Left colon (tissue), 2 donors: ENCODE data around the gene AEBP1. TPM values are rescaled to one million over a fixed set of nuclear protein-coding genes. Genes with fewer than 3 reads are reported as not detected.

Source experiments
- ATAC-seq: fragments of 200-7000 bp; cut with Tn5 transposase; one replicate; pipeline ENCODE4 v1.9.1; 2020; ENCODE audit warnings: mild to moderate bottlenecking, moderate library complexity
- DNase-seq, 2 donors: peaks; one replicate each; pipeline ENCODE4 v3.0.0-alpha.2; 2020
- intact Hi-C, 2 donors: fragments of 100-400 bp; cut with DNase I in 1 of 2; cut with micrococcal nuclease in 1 of 2; formaldehyde crosslinking; loops; one replicate each; pipeline versions ENCODE4 v1.11.2 to v1.14.0; 2022; cut with DNase I, micrococcal nuclease
- microRNA-seq, 2 donors: library from miRNA; unstranded; fragments of <30 nt; microRNA quantifications; one replicate each; pipeline versions ENCODE4 v1.1.0 to v1.2.0, GENCODE V29; 2020
- total RNA-seq, 2 donors: library from RNA; stranded (reverse); fragmentation: NEBNext Ultra II Directional; extraction: Animal tissue kit (Norgen Biotek cat#: 25700); gene quantifications; one replicate each; pipeline ENCODE4 v1.2.1, GENCODE V29; 2021
- donor health status: DM: no; HTN: no; CAD: no.
- donor health status: DM: yes; HTN: yes; CAD: no.

Gene AEBP1
- total RNA-seq, 2 donors from 2014 or later: 20.1 to 59.6 TPM

DNA sequence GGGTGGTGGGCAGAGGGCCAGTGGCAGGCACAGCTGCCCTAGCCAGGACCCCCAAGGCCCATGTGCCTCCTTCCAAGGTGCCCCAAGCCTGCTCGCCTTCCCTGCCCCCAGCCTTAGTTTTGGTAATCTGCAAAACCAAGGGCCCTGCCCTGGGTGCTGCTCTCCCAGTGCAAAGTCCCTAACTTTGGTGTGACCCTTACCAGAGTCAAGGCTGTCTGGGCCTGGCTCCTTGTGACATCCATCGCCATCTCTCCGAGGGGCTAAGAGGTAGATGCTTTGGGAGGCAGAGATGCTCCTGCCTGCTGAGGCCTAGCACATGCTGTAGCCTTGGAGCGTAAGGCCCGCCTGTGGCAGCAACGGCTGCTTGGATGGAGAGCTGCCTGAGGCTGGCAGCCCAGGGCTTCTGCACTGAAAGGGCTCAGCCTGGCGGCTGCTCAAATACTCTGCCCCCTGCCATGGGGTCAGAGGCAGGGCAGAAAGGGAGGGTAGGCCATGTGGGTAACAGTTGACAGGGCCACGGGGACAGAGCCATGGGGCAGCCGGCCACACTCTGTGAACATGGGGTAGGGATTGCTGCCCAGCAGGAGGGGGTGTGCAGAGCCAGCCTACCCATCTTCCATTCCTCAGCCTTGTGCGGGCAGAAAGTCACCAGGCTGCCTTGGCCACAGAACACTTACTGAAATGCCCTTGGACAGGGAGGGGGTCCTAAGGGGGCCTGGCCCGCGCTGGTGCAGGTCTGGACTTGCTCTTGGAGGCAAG lies 54.9 kb downstream of the AEBP1 start:
- intact Hi-C loops: no loop called here
- DNase-seq (no peak), ATAC-seq (no peak)

DNA sequence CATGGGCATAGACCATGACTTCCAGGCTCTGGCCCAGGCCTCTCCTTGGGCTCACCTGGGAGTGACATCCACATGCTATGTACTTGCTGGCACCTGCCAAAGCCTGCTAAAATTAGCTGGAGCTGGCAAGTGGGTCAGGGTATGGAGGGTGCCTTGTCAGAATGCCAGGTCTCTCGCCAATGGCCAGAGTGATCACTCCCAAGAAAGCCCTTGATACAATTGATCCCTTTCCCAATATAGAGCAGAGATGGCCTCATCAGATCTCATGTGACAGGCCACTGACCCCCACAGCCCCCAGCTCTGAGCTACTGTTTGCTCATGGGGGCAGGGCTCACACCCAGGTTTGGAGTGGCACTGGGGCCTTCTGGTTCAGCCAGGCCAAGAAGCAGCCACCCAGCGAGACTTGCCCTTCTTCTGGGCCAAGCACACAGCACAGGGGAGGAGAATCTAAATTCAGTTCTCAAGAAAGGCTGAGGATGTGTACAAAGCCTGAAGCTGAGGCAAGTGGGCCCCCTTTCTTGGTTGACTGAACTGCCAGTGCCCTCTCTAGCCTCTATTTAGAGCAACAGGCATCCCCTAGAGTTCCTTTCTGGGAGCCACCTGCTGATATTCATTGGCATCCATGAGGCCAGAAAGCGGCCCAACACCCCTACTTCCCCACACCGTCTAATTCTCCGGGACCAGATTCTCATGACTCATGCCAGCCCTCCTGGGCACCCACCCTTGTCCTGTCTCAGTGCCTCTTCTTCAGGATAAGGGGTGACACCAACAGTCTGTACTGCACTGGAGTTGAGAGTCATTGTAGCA lies 55.9 kb downstream of the AEBP1 start:
- DNase-seq: no peak
- intact Hi-C loops: no loop called here
- no peak for ATAC-seq

- intact Hi-C loops: no loop called here
- DNase-seq (no peak), ATAC-seq (no peak)
Observed at GRCh38 chr7:44161371-44161770, 57.2 kb downstream of the AEBP1 start.

DNA sequence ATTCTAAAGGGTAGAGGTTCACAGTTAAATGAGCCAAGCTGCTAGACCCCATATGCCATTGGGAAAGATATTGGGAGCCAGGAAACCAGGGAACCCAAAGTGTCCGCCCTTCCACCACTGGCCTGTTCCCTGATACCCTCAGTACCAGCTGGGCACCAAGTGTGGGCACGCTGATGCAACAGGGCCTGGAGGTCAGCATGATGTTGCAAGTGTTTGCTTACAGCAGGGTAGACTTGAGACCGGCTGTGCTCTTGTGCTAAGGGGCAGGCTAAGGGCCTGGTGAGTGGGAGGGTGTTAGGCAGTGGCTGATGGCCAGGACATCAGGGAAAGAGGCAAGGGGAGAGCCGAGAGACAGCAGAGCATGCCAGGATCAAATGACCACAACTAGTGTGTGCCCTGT lies 58.0 kb downstream of the AEBP1 start:
- ATAC-seq (no peak), DNase-seq (no peak)
- intact Hi-C loops: no loop called here

DNA sequence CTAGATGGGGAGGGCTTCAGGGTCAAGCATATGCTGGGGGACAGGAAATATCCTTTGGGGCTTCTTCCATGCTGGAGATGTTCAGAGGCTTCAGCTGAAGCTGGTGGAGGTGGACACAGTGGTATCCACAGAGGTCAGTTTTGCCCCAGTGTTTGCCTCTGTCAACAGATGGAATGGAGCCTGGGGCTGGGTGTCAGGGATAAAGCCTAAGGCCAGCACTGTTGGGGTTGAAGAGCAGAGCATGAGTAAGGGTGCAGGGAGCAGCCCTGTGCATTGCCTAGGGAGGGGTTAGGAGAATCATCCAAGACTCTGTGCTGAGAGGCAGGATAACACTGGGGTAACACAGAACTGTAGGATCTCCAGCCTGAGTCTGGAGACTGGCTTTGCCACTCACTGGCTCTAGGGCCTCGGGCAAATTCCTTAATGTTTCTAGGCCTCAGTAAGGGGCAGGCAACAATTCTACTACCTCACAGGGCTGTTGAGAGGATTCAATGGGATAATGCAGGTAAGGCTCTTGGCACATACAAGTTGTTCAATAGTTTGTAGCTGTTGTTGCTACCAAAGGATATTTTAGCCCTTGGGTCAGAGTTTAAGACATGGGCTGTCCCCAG lies 58.7 kb downstream of the AEBP1 start:
- ATAC-seq (no peak), DNase-seq (no peak)
- intact Hi-C loops: no loop called here

GRCh38 chr7:44163591-44163990 lies 59.4 kb downstream of the AEBP1 start:
- no peak for ATAC-seq
- intact Hi-C loops: no loop called here

More at GRCh38 chr7:44163591-44163990, 59.4 kb downstream of the AEBP1 start:
- DNase-seq: no peak

Small RNAs within 50 kb of the gene (microRNA-seq; reads per million reads assigned to microRNA genes)
- 1.1 to 4.1 reads per million in 2 donors for gene MIR6838

Other genes with a start within 250 kb of the AEBP1 start
- 10 to 100 TPM; 90.9 to 94.7 TPM for gene MRPS24, start 234.8 kb upstream of the AEBP1 start, total RNA-seq
- 10 to 100 TPM; 63.3 to 75.7 TPM for gene URGCP, start 197.7 kb upstream of the AEBP1 start, total RNA-seq
- 10 to 100 TPM in 1 of 2 donors, 1 to 10 TPM in 1; 9.2 to 13.1 TPM for gene UBE2D4, start 177.9 kb upstream of the AEBP1 start, total RNA-seq
- gene SPDYE1, start 106.4 kb upstream of the AEBP1 start, total RNA-seq: not detected
- gene DBNL, start 59.6 kb upstream of the AEBP1 start, total RNA-seq: 10 to 100 TPM; 87.0 to 90.5 TPM
- under 1 TPM; 0.58 to 0.64 TPM for gene PGAM2, start 38.8 kb upstream of the AEBP1 start, total RNA-seq
- 10 to 100 TPM; 20.7 to 22.8 TPM for gene POLM, start 21.8 kb upstream of the AEBP1 start, total RNA-seq
- 10 to 100 TPM; 40.5 to 57.0 TPM for gene POLD2, start 19.2 kb downstream of the AEBP1 start, total RNA-seq
- gene MYL7, start 37.0 kb downstream of the AEBP1 start, total RNA-seq: not detected
- under 1 TPM; 0.15 to 0.22 TPM for gene GCK, start 85.1 kb downstream of the AEBP1 start, total RNA-seq
- 10 to 100 TPM; 84.8 to 86.9 TPM for gene YKT6, start 96.6 kb downstream of the AEBP1 start, total RNA-seq
- gene CAMK2B, start 221.2 kb downstream of the AEBP1 start, total RNA-seq: under 1 TPM; 0.61 to 0.76 TPM